CD4-positive, alpha-beta T cell (primary cell): ENCODE measurements around the gene WNT5B. TPM values are rescaled to one million over a fixed set of nuclear protein-coding genes. Genes with fewer than 3 reads are reported as not detected.

ENCODE experiments used
- ATAC-seq: fragments of 200-7000 bp; cut with Tn5 transposase; one replicate; pipeline ENCODE4 v1.10.0; 2022; ENCODE audit warnings: mild to moderate bottlenecking; ENCODE audit not compliant: poor library complexity
- CTCF ChIA-PET: fragments of 350-600 bp; sonication (Branson Sonifier 250); formaldehyde crosslinking; loops from one replicate; lab custom pipeline; 2021; ENCODE audit warnings: antibody characterized with exemption, inconsistent platforms; lab: Charles Lee
- POLR2A ChIA-PET: fragments of 350-600 bp; sonication (Branson Sonifier 250); formaldehyde crosslinking; loops from one replicate; lab custom pipeline; 2021; ENCODE audit warnings: antibody characterized with exemption, inconsistent platforms; lab: Charles Lee
- DNase-seq, 14 experiments: peaks; one replicate each; pipeline ENCODE4 v3.0.0-alpha.2; 2013 to 2020; ENCODE audit warnings: mixed read lengths in 2 of 14
- H3K27ac ChIP-seq, 2 donors: one replicate each; pipeline versions ENCODE4 v1.5.1 to v1.7.0; 2013; ENCODE audit warnings: low read length in 2 of 2, low read depth in 1 of 2, mild to moderate bottlenecking in 1 of 2
- H3K27me3 ChIP-seq, 2 experiments: 1 replicate in 1 of 2; 2 replicates in 1 of 2; pipeline versions ENCODE4 v1.6.1 to v1.7.0; 2013; ENCODE audit warnings: low read length in 2 of 2, control low read depth in 1 of 2, mild to moderate bottlenecking in 1 of 2, moderate library complexity in 1 of 2; ENCODE audit not compliant: insufficient read depth in 2 of 2, control insufficient read depth in 1 of 2
- H3K36me3 ChIP-seq: one replicate; pipeline ENCODE4 v1.6.1; 2013; ENCODE audit warnings: low read length, control low read depth; ENCODE audit not compliant: insufficient read depth
- H3K4me1 ChIP-seq: one replicate; pipeline ENCODE4 v1.6.1; 2013; ENCODE audit warnings: low read length, control low read depth; ENCODE audit not compliant: insufficient read depth
- H3K4me3 ChIP-seq: one replicate; pipeline ENCODE4 v1.5.1; 2013; ENCODE audit warnings: mild to moderate bottlenecking, low read length, moderate library complexity
- H3K9me3 ChIP-seq, 2 experiments: 1 replicate in 1 of 2; 2 replicates in 1 of 2; pipeline versions ENCODE4 v1.6.1 to v1.7.0; 2013; ENCODE audit warnings: low read length in 2 of 2, mild to moderate bottlenecking in 2 of 2, control low read depth in 1 of 2, moderate library complexity in 1 of 2; ENCODE audit not compliant: control insufficient read depth in 1 of 2, insufficient read depth in 1 of 2
- H3K27ac Mint-ChIP-seq: one replicate; pipeline ENCODE4 v1.8.0; 2020; ENCODE audit warnings: mixed read lengths
- H3K27me3 Mint-ChIP-seq: one replicate; pipeline ENCODE4 v1.8.0; 2021; ENCODE audit warnings: mixed read lengths
- H3K36me3 Mint-ChIP-seq: one replicate; pipeline ENCODE4 v1.8.0; 2021; ENCODE audit warnings: low read depth, mixed read lengths
- H3K4me1 Mint-ChIP-seq: one replicate; pipeline ENCODE4 v1.8.0; 2021; ENCODE audit warnings: low read depth, mixed read lengths
- H3K4me3 Mint-ChIP-seq: one replicate; pipeline ENCODE4 v1.8.0; 2020; ENCODE audit warnings: mild to moderate bottlenecking, mixed read lengths
- H3K9me3 Mint-ChIP-seq: one replicate; pipeline ENCODE4 v1.8.0; 2020; ENCODE audit warnings: mixed read lengths
- intact Hi-C, 2 experiments: fragments of 100-400 bp; cut with DNase I in 1 of 2; cut with micrococcal nuclease in 1 of 2; formaldehyde crosslinking; loops; one replicate each; pipeline versions ENCODE4 v1.15.1 to v1.9.0; 2023 to 2025; cut with DNase I, micrococcal nuclease
- total RNA-seq, 174 experiments: library from RNA in 2 of 174; stranded (reverse) in 2 of 174; gene quantifications; one replicate each; pipeline ENCODE4 v1.2.3 and lab custom pipeline; 2021 to 2026
- TF ChIP-seq, protein P1 (sequence below): fragments of 200-600 bp; IDR thresholded peaks from one replicate; pipeline ENCODE4 v1.8.0; 2022; ENCODE audit warnings: antibody characterized with exemption, mild to moderate bottlenecking

Gene WNT5B
- total RNA-seq, 2 experiments from 2014 or later = not detected

GRCh38 chr12:1634590-1635191 is 5.7 kb downstream of the WNT5B start:
- Mint-ChIP-seq H3K4me3 (no peak overlapping the region), H3K27me3 (peaks cover 54% of the 10 kb centered on the region), H3K36me3 (no peaks in the 10 kb centered on the region), H3K9me3 (no peaks in the 10 kb centered on the region), H3K4me1 (peaks cover 20% of the 10 kb centered on the region), H3K27ac (no peak overlapping the region)
- peaks cover 0 to 5% of the 10 kb centered on the region in 2 experiments for H3K9me3 ChIP-seq
- H3K27ac ChIP-seq = no peak overlapping the region
- TF ChIP-seq, protein P1, sequence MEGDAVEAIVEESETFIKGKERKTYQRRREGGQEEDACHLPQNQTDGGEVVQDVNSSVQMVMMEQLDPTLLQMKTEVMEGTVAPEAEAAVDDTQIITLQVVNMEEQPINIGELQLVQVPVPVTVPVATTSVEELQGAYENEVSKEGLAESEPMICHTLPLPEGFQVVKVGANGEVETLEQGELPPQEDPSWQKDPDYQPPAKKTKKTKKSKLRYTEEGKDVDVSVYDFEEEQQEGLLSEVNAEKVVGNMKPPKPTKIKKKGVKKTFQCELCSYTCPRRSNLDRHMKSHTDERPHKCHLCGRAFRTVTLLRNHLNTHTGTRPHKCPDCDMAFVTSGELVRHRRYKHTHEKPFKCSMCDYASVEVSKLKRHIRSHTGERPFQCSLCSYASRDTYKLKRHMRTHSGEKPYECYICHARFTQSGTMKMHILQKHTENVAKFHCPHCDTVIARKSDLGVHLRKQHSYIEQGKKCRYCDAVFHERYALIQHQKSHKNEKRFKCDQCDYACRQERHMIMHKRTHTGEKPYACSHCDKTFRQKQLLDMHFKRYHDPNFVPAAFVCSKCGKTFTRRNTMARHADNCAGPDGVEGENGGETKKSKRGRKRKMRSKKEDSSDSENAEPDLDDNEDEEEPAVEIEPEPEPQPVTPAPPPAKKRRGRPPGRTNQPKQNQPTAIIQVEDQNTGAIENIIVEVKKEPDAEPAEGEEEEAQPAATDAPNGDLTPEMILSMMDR = peak; percentile 61
- peaks cover 21% of the 10 kb centered on the region for H3K4me1 ChIP-seq
- ATAC-seq (peak; percentile 68), DNase-seq (peak; percentile 40 to 75 (median 54))
- peaks cover 34 to 43% of the 10 kb centered on the region in 2 experiments for H3K27me3 ChIP-seq
- ChIA-PET CTCF (interaction anchor here (0.6 to 2.3 kb wide), 12 partner anchors 10 to 422 kb away, joined by 3 to 19 read pairs (median 4); no protein-coding TSS in a partner anchor), POLR2A (interaction anchor here (1.2 to 2.0 kb wide), 3 partner anchors 18 to 305 kb away, joined by 3 to 8 read pairs (median 7); no protein-coding TSS in a partner anchor)
- no peaks in the 10 kb centered on the region for H3K36me3 ChIP-seq
- intact Hi-C loops = loop anchor here (1.0 to 10.0 kb wide), 4 partner anchors 157 to 950 kb away; no protein-coding TSS in a partner anchor
- no peak overlapping the region for H3K4me3 ChIP-seq

- H3K9me3 ChIP-seq = peaks cover 0 to 5% of the 10 kb centered on the region in 2 experiments
- H3K4me3 Mint-ChIP-seq = no peak overlapping the region
- DNase-seq = peak in 2 of 14 experiments; percentile 33 to 45
- TF ChIP-seq, protein P1 = no peak
- no peak overlapping the region for H3K27ac ChIP-seq
- H3K9me3 Mint-ChIP-seq = no peaks in the 10 kb centered on the region
- ATAC-seq = no peak
- H3K27me3 ChIP-seq = peaks cover 28 to 35% of the 10 kb centered on the region in 2 experiments
- H3K27ac Mint-ChIP-seq = no peak overlapping the region
- H3K36me3 Mint-ChIP-seq = no peaks in the 10 kb centered on the region
- ChIA-PET CTCF (interaction anchor here (0.9 to 2.3 kb wide), 11 partner anchors 9 to 423 kb away, joined by 3 to 19 read pairs (median 4); no protein-coding TSS in a partner anchor), POLR2A (interaction anchor here (1.2 to 2.0 kb wide), 3 partner anchors 18 to 304 kb away, joined by 3 to 8 read pairs (median 7); no protein-coding TSS in a partner anchor)
- no peaks in the 10 kb centered on the region for H3K36me3 ChIP-seq
- H3K4me1 ChIP-seq = peaks cover 12% of the 10 kb centered on the region
- H3K4me1 Mint-ChIP-seq = peaks cover 18% of the 10 kb centered on the region
- peaks cover 54% of the 10 kb centered on the region for H3K27me3 Mint-ChIP-seq
- intact Hi-C loops = loop anchor here in 1 of 2 experiments (10.0 kb wide), 1 partner anchor 949 kb away; no protein-coding TSS in a partner anchor
- no peak overlapping the region for H3K4me3 ChIP-seq
Observed at GRCh38 chr12:1635301-1636095, 6.5 kb downstream of the WNT5B start.

DNA sequence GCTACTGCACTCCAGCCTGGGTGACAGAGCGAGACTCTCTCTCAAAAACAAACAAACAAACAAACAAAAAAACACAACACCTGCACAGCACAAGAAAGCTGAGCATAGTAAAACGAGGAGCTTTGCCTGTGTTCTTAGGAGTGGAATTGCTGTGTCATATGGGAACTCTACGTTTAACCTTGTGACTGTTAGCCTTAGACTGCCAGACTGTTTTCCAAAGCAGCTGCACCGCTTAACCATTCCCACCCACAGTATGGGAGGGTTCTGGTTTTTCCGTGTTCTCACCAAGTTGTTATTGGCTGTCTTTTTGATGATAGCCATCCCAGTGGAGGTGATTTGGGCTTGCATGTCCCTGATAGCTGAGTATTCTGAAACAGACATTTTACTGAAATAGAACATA is 9.2 kb downstream of the WNT5B start:
- Histone ChIP-seq H3K9me3 (no peaks in the 10 kb centered on the region), H3K4me3 (no peak overlapping the region), H3K4me1 (peaks cover 5% of the 10 kb centered on the region), H3K36me3 (no peaks in the 10 kb centered on the region), H3K27ac (no peak overlapping the region), H3K27me3 (peaks cover 5 to 11% of the 10 kb centered on the region in 2 experiments)
- POLR2A ChIA-PET = no interaction called here
- no peak overlapping the region for H3K4me3 Mint-ChIP-seq
- TF ChIP-seq, protein P1 = no peak
- peaks cover 29% of the 10 kb centered on the region for H3K27me3 Mint-ChIP-seq
- intact Hi-C loops = loop anchor here in 1 of 2 experiments (10.0 kb wide), 1 partner anchor 947 kb away; no protein-coding TSS in a partner anchor
- H3K9me3 Mint-ChIP-seq = no peaks in the 10 kb centered on the region
- H3K4me1 Mint-ChIP-seq = peaks cover 5% of the 10 kb centered on the region
- no peak overlapping the region for H3K27ac Mint-ChIP-seq
- H3K36me3 Mint-ChIP-seq = no peaks in the 10 kb centered on the region
- no peak for DNase-seq
- no peak for ATAC-seq
- CTCF ChIA-PET = no interaction called here
